Activated gamma-delta T cell treated with Interleukin-2 at 50 U/mL for 16 hours (primary cell): ENCODE measurements around the gene PPARA.

Experiments used
- DNase-seq: peaks from one replicate; pipeline ENCODE4 v3.0.0-alpha.2; 2020

Gene PPARA

GRCh38 chr22:46224044-46224897, 73.9 kb downstream of the PPARA start:
- no peak for DNase-seq

- DNase-seq: no peak
Measured at GRCh38 chr22:46224898-46225290, 74.6 kb downstream of the PPARA start.

GRCh38 chr22:46225631-46226030, 75.3 kb downstream of the PPARA start:
- no peak for DNase-seq

GRCh38 chr22:46226577-46226976, 76.3 kb downstream of the PPARA start:
- no peak for DNase-seq

- no peak for DNase-seq
Measured at GRCh38 chr22:46229701-46230100, 79.4 kb downstream of the PPARA start.

GRCh38 chr22:46230262-46230901, 80.1 kb downstream of the PPARA start:
- no peak for DNase-seq

- DNase-seq: no peak
Measured at GRCh38 chr22:46233231-46233630, 82.9 kb downstream of the PPARA start.

- no peak for DNase-seq
Measured at GRCh38 chr22:46234969-46235368, 84.6 kb downstream of the PPARA start.

- no peak for DNase-seq
Measured at GRCh38 chr22:46237453-46238124, 87.3 kb downstream of the PPARA start.

- DNase-seq: no peak
Measured at GRCh38 chr22:46238541-46238940, 88.2 kb downstream of the PPARA start.

GRCh38 chr22:46239261-46240048, 89.1 kb downstream of the PPARA start:
- DNase-seq: no peak

GRCh38 chr22:46240073-46240472, 89.7 kb downstream of the PPARA start:
- no peak for DNase-seq

GRCh38 chr22:46240506-46240905, 90.2 kb downstream of the PPARA start:
- no peak for DNase-seq

GRCh38 chr22:46240907-46241306, 90.6 kb downstream of the PPARA start:
- DNase-seq: no peak

GRCh38 chr22:46241396-46242007, 91.2 kb downstream of the PPARA start:
- DNase-seq: no peak

GRCh38 chr22:46242076-46242475, 91.8 kb downstream of the PPARA start:
- DNase-seq: no peak

- DNase-seq: no peak
Measured at GRCh38 chr22:46244771-46245170, 94.4 kb downstream of the PPARA start.

- DNase-seq: no peak
Measured at GRCh38 chr22:46245511-46245910, 95.2 kb downstream of the PPARA start.

GRCh38 chr22:46246178-46246577, 95.9 kb downstream of the PPARA start:
- no peak for DNase-seq

GRCh38 chr22:46247443-46247975, 97.2 kb downstream of the PPARA start:
- DNase-seq: no peak

- DNase-seq: peak; percentile 93
Measured at GRCh38 chr22:46250035-46250782, 99.9 kb downstream of the PPARA start, which contains the start of gene CDPF1. TSS of gene CDPF1 (minus strand) at chr22:46250293. CDS start at chr22:46248284, 2,009 bp downstream.

GRCh38 chr22:46250783-46251125, 100.4 kb downstream of the PPARA start:
- no peak for DNase-seq
